Spleen (tissue), 7 donors: ENCODE results near the gene ICOS.

Experiments
- POLR2A ChIP-seq, 3 donors: fragments of 450-650 bp; IDR thresholded peaks; one replicate each; pipeline ENCODE4 v1.5.1; 2017; ENCODE audit warnings: antibody characterized with exemption in 3 of 3, mild to moderate bottlenecking in 1 of 3
- POLR2AphosphoS5 ChIP-seq, 3 donors: sonication (generic); formaldehyde crosslinking; IDR thresholded peaks; one replicate each; pipeline ENCODE4 v1.5.1; 2017; ENCODE audit warnings: antibody characterized with exemption in 3 of 3
- TF ChIP-seq, protein P1 (sequence below), 11 experiments: fragments of 200-600 bp in 7 of 11; fragments of 450-650 bp in 4 of 11; sonication (generic) in 4 of 11; IDR thresholded peaks in 8 of 11; conservative IDR thresholded peaks in 3 of 11; 1 replicate in 7 of 11; 2 replicates in 4 of 11; pipeline versions ENCODE4 v1.4.0 to v1.8.0; 2016 to 2021; ENCODE audit warnings: antibody characterized with exemption in 11 of 11, inconsistent platforms in 4 of 11, mild to moderate bottlenecking in 1 of 11
- donor health status: DM: no; HTN: no; CAD: no; lungs with moderate emphysema.
- donor health status: DM: no; HTN: no; CAD: no.
- donor health status: DM: no; HTN: no; CAD: no.

DNA sequence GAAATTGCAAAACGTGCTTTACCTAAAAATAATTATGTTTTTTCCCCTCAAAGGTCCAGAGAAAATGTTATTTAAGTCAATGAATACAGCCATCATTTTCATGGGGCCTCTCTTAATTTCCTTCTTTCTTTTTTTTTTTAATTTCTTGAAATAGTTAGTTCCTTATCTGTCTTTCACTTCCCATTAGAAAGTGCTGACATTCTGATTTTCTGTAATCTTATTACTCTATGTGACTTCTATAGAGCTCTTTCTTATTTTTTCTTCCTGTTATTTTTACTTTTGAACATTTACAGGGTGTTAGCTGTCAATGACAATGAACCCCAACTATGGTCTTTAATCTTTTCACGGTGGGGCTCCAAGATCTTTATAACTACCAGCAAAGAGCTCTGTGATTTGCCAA is 39.0 kb upstream of the ICOS start:
- TF ChIP-seq POLR2AphosphoS5 (IDR thresholded peaks at IDR 0.05) (no peak), POLR2A (IDR thresholded peaks at IDR 0.05) (no peak)
- TF ChIP-seq, protein P1, sequence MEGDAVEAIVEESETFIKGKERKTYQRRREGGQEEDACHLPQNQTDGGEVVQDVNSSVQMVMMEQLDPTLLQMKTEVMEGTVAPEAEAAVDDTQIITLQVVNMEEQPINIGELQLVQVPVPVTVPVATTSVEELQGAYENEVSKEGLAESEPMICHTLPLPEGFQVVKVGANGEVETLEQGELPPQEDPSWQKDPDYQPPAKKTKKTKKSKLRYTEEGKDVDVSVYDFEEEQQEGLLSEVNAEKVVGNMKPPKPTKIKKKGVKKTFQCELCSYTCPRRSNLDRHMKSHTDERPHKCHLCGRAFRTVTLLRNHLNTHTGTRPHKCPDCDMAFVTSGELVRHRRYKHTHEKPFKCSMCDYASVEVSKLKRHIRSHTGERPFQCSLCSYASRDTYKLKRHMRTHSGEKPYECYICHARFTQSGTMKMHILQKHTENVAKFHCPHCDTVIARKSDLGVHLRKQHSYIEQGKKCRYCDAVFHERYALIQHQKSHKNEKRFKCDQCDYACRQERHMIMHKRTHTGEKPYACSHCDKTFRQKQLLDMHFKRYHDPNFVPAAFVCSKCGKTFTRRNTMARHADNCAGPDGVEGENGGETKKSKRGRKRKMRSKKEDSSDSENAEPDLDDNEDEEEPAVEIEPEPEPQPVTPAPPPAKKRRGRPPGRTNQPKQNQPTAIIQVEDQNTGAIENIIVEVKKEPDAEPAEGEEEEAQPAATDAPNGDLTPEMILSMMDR (IDR thresholded peaks at IDR 0.05 in 8 of 11, conservative IDR thresholded peaks at IDR 0.05 in 3 of 11) = no peak
